A673 (cell line): ENCODE measurements around the gene ARHGAP22.

Experiments
- EZH2 ChIP-seq: fragments of 200-600 bp; sonication (generic); IDR thresholded peaks from 2 replicates; pipeline ENCODE4 v1.6.1; 2017; ENCODE audit warnings: borderline replicate concordance, low read depth, mild to moderate bottlenecking, mixed read lengths, antibody characterized with exemption, low read length; ENCODE audit not compliant: poor library complexity, severe bottlenecking
- TF ChIP-seq, protein P1 (sequence below): fragments of 300-800, 200-600 bp; sonication (generic); conservative IDR thresholded peaks from 2 replicates; pipeline ENCODE4 v1.5.1; 2017; ENCODE audit warnings: low read depth, mild to moderate bottlenecking, antibody characterized with exemption, low read length, moderate library complexity, mixed read lengths

GRCh38 chr10:48414778-48415177 is 190.1 kb downstream of the ARHGAP22 start:
- TF ChIP-seq, protein P1, sequence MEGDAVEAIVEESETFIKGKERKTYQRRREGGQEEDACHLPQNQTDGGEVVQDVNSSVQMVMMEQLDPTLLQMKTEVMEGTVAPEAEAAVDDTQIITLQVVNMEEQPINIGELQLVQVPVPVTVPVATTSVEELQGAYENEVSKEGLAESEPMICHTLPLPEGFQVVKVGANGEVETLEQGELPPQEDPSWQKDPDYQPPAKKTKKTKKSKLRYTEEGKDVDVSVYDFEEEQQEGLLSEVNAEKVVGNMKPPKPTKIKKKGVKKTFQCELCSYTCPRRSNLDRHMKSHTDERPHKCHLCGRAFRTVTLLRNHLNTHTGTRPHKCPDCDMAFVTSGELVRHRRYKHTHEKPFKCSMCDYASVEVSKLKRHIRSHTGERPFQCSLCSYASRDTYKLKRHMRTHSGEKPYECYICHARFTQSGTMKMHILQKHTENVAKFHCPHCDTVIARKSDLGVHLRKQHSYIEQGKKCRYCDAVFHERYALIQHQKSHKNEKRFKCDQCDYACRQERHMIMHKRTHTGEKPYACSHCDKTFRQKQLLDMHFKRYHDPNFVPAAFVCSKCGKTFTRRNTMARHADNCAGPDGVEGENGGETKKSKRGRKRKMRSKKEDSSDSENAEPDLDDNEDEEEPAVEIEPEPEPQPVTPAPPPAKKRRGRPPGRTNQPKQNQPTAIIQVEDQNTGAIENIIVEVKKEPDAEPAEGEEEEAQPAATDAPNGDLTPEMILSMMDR, result no peak
- no peak for TF ChIP-seq EZH2
